SHP77 treated with DMSO at 0.1 percent for 48 hours (cell line): ENCODE measurements around the gene STPG3.
A peak's percentile ranks its signal among the peaks of the same experiment; 100 is the strongest.

Experiments used
- DNase-seq: peaks from one replicate; lab custom pipeline; 2025; lab: John Stamatoyannopoulos, UW

The STPG3 gene

GRCh38 chr9:137222190-137223077 lies 28.7 kb upstream of the STPG3 start, which contains the start of gene RNF208:
TSS of gene RNF208 (minus strand) at chr9:137222240. CDS start at chr9:137221212, 1,028 bp downstream.
- DNase-seq = no peak

GRCh38 chr9:137223078-137223970 lies 27.8 kb upstream of the STPG3 start:
- peak; percentile 79 for DNase-seq

GRCh38 chr9:137224830-137225694 lies 26.0 kb upstream of the STPG3 start, which contains the start of gene CYSRT1:
TSS of gene CYSRT1 (plus strand) at chr9:137225174. CDS start at chr9:137225622, 448 bp downstream.
- no peak for DNase-seq

GRCh38 chr9:137225699-137226331 lies 25.3 kb upstream of the STPG3 start:
- DNase-seq = no peak

GRCh38 chr9:137226338-137227053 lies 24.6 kb upstream of the STPG3 start:
- DNase-seq = no peak

GRCh38 chr9:137227054-137227852 lies 23.8 kb upstream of the STPG3 start, which contains the start of gene RNF224:
TSS of gene RNF224 (plus strand) at chr9:137227502. CDS start at chr9:137228336, 834 bp downstream.
- peak; percentile 23 for DNase-seq

GRCh38 chr9:137227853-137228505 lies 23.1 kb upstream of the STPG3 start:
- no peak for DNase-seq

- DNase-seq = no peak
Measured at GRCh38 chr9:137228506-137228967, 22.5 kb upstream of the STPG3 start.

GRCh38 chr9:137228968-137229896 lies 21.9 kb upstream of the STPG3 start:
- DNase-seq = no peak

GRCh38 chr9:137229903-137230704 lies 21.0 kb upstream of the STPG3 start:
- no peak for DNase-seq

GRCh38 chr9:137230705-137231371 lies 20.2 kb upstream of the STPG3 start, which contains the start of gene SLC34A3:
TSS of gene SLC34A3 (plus strand) at chr9:137230901. CDS start at chr9:137231703, 802 bp downstream.
- no peak for DNase-seq

GRCh38 chr9:137231372-137232039 lies 19.6 kb upstream of the STPG3 start:
- no peak for DNase-seq

- no peak for DNase-seq
Measured at GRCh38 chr9:137232101-137232500, 19.0 kb upstream of the STPG3 start.

- DNase-seq = no peak
Measured at GRCh38 chr9:137232510-137232909, 18.6 kb upstream of the STPG3 start.

- DNase-seq = no peak
Measured at GRCh38 chr9:137233143-137233980, 17.7 kb upstream of the STPG3 start.
